K562 (cell line): ENCODE measurements around the gene KMO. TPM values are rescaled to one million over a fixed set of nuclear protein-coding genes. Genes with fewer than 3 reads are reported as not detected.

Experiments
- ATF7 ChIP-seq: fragments of 450-650 bp; IDR thresholded peaks from 2 replicates; pipeline ENCODE4 v1.7.1; 2014; ENCODE audit warnings: mild to moderate bottlenecking, moderate library complexity
- BRD9 ChIP-seq: fragments of 450-650 bp; IDR thresholded peaks from 2 replicates; pipeline ENCODE4 v1.6.1; 2018; ENCODE audit warnings: low read depth; ENCODE audit not compliant: partially characterized antibody
- FOXA1 ChIP-seq: fragments of 450-650 bp; IDR thresholded peaks from 2 replicates; pipeline ENCODE4 v1.6.1; 2016; ENCODE audit warnings: mild to moderate bottlenecking, borderline replicate concordance
- GTF2E2 ChIP-seq: fragments of 200-800 bp; sonication (Bioruptor generic); IDR thresholded peaks from 2 replicates; pipeline ENCODE4 v1.6.1; 2016; ENCODE audit warnings: missing genetic modification characterization, missing compliant biosample characterization
- HCFC1 ChIP-seq: IDR thresholded peaks from 2 replicates; pipeline ENCODE4 v1.6.1; 2012; ENCODE audit warnings: low read depth, low read length, improper control_type of control experiment
- HDGF ChIP-seq: fragments of 450-650 bp; IDR thresholded peaks from 2 replicates; pipeline ENCODE4 v1.6.1; 2016
- KDM5B ChIP-seq: fragments of 200-600 bp; sonication (generic); IDR thresholded peaks from 2 replicates; pipeline ENCODE4 v1.6.1; 2012; ENCODE audit warnings: low read depth, mild to moderate bottlenecking, moderate library complexity, low read length, control low read depth, inconsistent platforms; ENCODE audit not compliant: insufficient replicate concordance
- PHB2 ChIP-seq: fragments of 450-650 bp; IDR thresholded peaks from 2 replicates; pipeline ENCODE4 v1.6.1; 2017; ENCODE audit warnings: low read depth
- SMARCA4 ChIP-seq: fragments of 450-650 bp; IDR thresholded peaks from 2 replicates; pipeline ENCODE4 v1.6.1; 2016
- ZEB2 ChIP-seq: fragments of 450-650 bp; IDR thresholded peaks from 2 replicates; pipeline ENCODE4 v1.6.1; 2016
- ZNF766 ChIP-seq: fragments of 200-800 bp; sonication (Bioruptor generic); conservative IDR thresholded peaks from 2 replicates; pipeline ENCODE4 v1.6.1; 2016; ENCODE audit warnings: missing genetic modification characterization, missing compliant biosample characterization
- polyA plus RNA-seq, 8 experiments: library from polyadenylated mRNA; depleted of rRNA in 4 of 8; stranded (reverse) in 5 of 8; unstranded in 3 of 8; fragments of >200 nt; fragmentation: Nextera tagmentation in 2 of 8; fragmentation: Illumina TruSeq in 1 of 8; extraction: Ambion mirVana in 2 of 8; extraction: Trizol in 1 of 8; gene quantifications; 2 replicates each; pipeline versions ENCODE4 v1.2.1 to v1.2.3, GENCODE V29; 2011 to 2014; ENCODE audit warnings: inconsistent platforms in 1 of 8, missing spikeins in 1 of 8
- total RNA-seq, 7 experiments: library from RNA; depleted of rRNA in 6 of 7; stranded (reverse); fragments of >200 nt in 6 of 7; fragmentation: Illumina TruSeq in 2 of 7; extraction: Trizol in 2 of 7; gene quantifications; 2 replicates each; pipeline versions ENCODE4 v1.2.1 to v1.2.3, GENCODE V29; 2011 to 2021; ENCODE audit warnings: low replicate concordance in 1 of 7
- TF ChIP-seq, protein P1 (sequence below), 2 experiments: IDR thresholded peaks; 2 replicates each; pipeline ENCODE4 v1.6.1; 2011; ENCODE audit warnings: borderline replicate concordance in 1 of 2, control low read depth in 1 of 2, low read depth in 1 of 2, low read length in 1 of 2, mild to moderate bottlenecking in 1 of 2, mixed read lengths in 1 of 2, moderate library complexity in 1 of 2; ENCODE audit not compliant: insufficient read depth in 1 of 2, insufficient read length in 1 of 2, poor library complexity in 1 of 2, severe bottlenecking in 1 of 2; ENCODE audit errors: extremely low read depth in 1 of 2
- TF ChIP-seq, protein P2 (sequence below): sonication (generic); formaldehyde crosslinking; IDR thresholded peaks from 2 replicates; pipeline ENCODE4 v1.8.0; 2022; ENCODE audit warnings: mild to moderate bottlenecking, missing genetic modification reagents
- TF ChIP-seq, protein P3 (sequence below): fragments of 250-450 bp; sonication (Bioruptor Pico); IDR thresholded peaks from 2 replicates; pipeline ENCODE4 v1.4.0; 2020; ENCODE audit warnings: mild to moderate bottlenecking, moderate library complexity
- TF ChIP-seq, protein P4 (sequence below): fragments of 200-400 bp; formaldehyde crosslinking; IDR thresholded peaks from 2 replicates; pipeline ENCODE4 v1.6.1; 2017; ENCODE audit warnings: mild to moderate bottlenecking, low read depth, low read length, moderate library complexity

Gene KMO
- total and polyA plus RNA-seq, 9 of the 15 experiments (the other 6 are each of a cell fraction or from before 2014, with no cell fraction given): 0.01 to 0.11 (median 0.01) TPM; not detected in 6

DNA sequence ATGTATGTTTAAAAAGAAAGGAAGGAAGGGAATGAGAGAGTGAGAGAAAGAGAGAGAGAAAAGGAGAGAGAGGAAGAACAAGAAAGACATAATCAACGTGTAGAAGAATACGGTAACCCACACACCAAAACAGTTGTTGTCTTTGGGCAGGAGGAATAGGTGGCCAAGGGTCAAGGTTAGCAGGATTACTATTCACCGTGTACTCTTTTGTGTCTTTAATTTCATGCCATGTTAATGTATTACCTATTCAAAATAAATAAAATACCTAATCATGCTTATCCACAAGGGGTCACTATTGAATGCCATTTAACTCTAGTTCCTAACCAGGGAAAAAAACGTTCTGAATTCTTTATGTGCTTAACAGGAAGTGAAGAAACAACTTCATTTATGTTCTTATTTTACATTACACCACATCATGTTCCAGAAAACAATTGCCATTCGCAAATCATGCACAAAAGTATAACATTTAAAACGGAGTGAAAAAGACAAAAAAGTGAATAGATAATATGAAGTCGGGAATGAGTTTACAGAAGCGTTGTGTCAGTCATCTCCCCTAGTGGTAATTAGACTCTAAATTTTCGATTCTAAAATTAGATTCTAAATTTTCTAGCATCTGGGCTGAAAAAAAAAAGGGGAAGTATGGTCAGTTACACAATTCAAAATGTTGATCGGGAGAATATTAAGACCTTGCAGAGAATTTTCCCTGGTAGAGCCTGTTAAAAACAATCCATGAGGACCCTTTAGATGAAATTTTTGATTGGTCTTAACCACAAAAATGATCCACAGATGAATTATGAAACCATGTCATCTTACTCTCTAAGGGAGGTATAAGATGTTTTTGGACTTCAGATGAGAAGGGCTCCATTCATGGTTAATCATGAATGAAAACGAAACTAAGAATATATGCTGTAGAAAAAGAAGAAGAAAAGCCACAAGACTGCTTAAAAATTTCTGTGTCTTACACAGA, 700 bp upstream of the KMO start (continued):
- 0 out of 2 replicates have a peak, but pooled peaks have one; percentile 25 for TF ChIP-seq ATF7
- peak; percentile 72 for TF ChIP-seq SMARCA4
- no peak for TF ChIP-seq ZNF766
- TF ChIP-seq, protein P1, sequence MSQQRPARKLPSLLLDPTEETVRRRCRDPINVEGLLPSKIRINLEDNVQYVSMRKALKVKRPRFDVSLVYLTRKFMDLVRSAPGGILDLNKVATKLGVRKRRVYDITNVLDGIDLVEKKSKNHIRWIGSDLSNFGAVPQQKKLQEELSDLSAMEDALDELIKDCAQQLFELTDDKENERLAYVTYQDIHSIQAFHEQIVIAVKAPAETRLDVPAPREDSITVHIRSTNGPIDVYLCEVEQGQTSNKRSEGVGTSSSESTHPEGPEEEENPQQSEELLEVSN (IDR thresholded peaks at IDR 0.05; ENCODE audit: borderline replicate concordance in 1 of 2, extremely low read depth in 1 of 2, insufficient read depth in 1 of 2, insufficient read length in 1 of 2, low read depth in 1 of 2, low read length in 1 of 2, poor library complexity in 1 of 2, severe bottlenecking in 1 of 2): no peak
- TF ChIP-seq, protein P2, sequence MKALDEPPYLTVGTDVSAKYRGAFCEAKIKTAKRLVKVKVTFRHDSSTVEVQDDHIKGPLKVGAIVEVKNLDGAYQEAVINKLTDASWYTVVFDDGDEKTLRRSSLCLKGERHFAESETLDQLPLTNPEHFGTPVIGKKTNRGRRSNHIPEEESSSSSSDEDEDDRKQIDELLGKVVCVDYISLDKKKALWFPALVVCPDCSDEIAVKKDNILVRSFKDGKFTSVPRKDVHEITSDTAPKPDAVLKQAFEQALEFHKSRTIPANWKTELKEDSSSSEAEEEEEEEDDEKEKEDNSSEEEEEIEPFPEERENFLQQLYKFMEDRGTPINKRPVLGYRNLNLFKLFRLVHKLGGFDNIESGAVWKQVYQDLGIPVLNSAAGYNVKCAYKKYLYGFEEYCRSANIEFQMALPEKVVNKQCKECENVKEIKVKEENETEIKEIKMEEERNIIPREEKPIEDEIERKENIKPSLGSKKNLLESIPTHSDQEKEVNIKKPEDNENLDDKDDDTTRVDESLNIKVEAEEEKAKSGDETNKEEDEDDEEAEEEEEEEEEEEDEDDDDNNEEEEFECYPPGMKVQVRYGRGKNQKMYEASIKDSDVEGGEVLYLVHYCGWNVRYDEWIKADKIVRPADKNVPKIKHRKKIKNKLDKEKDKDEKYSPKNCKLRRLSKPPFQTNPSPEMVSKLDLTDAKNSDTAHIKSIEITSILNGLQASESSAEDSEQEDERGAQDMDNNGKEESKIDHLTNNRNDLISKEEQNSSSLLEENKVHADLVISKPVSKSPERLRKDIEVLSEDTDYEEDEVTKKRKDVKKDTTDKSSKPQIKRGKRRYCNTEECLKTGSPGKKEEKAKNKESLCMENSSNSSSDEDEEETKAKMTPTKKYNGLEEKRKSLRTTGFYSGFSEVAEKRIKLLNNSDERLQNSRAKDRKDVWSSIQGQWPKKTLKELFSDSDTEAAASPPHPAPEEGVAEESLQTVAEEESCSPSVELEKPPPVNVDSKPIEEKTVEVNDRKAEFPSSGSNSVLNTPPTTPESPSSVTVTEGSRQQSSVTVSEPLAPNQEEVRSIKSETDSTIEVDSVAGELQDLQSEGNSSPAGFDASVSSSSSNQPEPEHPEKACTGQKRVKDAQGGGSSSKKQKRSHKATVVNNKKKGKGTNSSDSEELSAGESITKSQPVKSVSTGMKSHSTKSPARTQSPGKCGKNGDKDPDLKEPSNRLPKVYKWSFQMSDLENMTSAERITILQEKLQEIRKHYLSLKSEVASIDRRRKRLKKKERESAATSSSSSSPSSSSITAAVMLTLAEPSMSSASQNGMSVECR (CRISPR knock-in tag): no peak
- TF ChIP-seq BRD9: peak; percentile 98
- TF ChIP-seq HDGF: 0 out of 2 replicates have a peak, but pooled peaks have one; percentile 26
- TF ChIP-seq GTF2E2 (tag): no peak
- TF ChIP-seq KDM5B: no peak
- no peak for TF ChIP-seq PHB2
- 0 out of 2 replicates have a peak, but pooled peaks have one; percentile 5 for TF ChIP-seq FOXA1
- TF ChIP-seq, protein P3, sequence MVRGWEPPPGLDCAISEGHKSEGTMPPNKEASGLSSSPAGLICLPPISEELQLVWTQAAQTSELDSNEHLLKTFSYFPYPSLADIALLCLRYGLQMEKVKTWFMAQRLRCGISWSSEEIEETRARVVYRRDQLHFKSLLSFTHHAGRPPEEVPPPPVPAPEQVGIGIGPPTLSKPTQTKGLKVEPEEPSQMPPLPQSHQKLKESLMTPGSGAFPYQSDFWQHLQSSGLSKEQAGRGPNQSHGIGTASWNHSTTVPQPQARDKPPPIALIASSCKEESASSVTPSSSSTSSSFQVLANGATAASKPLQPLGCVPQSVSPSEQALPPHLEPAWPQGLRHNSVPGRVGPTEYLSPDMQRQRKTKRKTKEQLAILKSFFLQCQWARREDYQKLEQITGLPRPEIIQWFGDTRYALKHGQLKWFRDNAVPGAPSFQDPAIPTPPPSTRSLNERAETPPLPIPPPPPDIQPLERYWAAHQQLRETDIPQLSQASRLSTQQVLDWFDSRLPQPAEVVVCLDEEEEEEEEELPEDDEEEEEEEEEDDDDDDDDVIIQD: no peak
- TF ChIP-seq, protein P4, sequence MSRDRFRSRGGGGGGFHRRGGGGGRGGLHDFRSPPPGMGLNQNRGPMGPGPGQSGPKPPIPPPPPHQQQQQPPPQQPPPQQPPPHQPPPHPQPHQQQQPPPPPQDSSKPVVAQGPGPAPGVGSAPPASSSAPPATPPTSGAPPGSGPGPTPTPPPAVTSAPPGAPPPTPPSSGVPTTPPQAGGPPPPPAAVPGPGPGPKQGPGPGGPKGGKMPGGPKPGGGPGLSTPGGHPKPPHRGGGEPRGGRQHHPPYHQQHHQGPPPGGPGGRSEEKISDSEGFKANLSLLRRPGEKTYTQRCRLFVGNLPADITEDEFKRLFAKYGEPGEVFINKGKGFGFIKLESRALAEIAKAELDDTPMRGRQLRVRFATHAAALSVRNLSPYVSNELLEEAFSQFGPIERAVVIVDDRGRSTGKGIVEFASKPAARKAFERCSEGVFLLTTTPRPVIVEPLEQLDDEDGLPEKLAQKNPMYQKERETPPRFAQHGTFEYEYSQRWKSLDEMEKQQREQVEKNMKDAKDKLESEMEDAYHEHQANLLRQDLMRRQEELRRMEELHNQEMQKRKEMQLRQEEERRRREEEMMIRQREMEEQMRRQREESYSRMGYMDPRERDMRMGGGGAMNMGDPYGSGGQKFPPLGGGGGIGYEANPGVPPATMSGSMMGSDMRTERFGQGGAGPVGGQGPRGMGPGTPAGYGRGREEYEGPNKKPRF: no peak
- TF ChIP-seq HCFC1: 0 out of 2 replicates have a peak, but pooled peaks have one; percentile 3
- TF ChIP-seq ZEB2: peak; percentile 64; the same call in 1 of the 2 replicates
